ENCODE data around the gene C1orf56.

C1orf56 gene

GRCh38 chr1:151047925-151048644 is 534 bp downstream of the C1orf56 start:
- Histone ChIP-seq H3K4me3 (replicated peaks; ENCODE audit: low read depth, low read length) (peak overlapping the region; percentile 68), H3K36me3 (ENCODE audit: control insufficient read depth, insufficient read depth, low read length) (peaks cover 7% of the 10 kb centered on the region), H3K27me3 (replicated peaks; ENCODE audit: control insufficient read depth, insufficient read depth, low read length) (no peaks in the 10 kb centered on the region)
- peak; percentile 57 for TF ChIP-seq CTCF (IDR thresholded peaks at IDR 0.05; ENCODE audit: insufficient read depth, low read length, poor library complexity, severe bottlenecking)
- DNase-seq (ENCODE audit: extremely low read depth, insufficient read length): peak; percentile 68

- TF ChIP-seq CTCF (IDR thresholded peaks at IDR 0.05; ENCODE audit: insufficient read depth, low read length, poor library complexity, severe bottlenecking): no peak
- H3K4me3 ChIP-seq (replicated peaks; ENCODE audit: low read depth, low read length): peak overlapping the region; percentile 68
- DNase-seq (ENCODE audit: extremely low read depth, insufficient read length): no peak
- H3K36me3 ChIP-seq (ENCODE audit: control insufficient read depth, insufficient read depth, low read length): peaks cover 7% of the 10 kb centered on the region
- H3K27me3 ChIP-seq (replicated peaks; ENCODE audit: control insufficient read depth, insufficient read depth, low read length): no peaks in the 10 kb centered on the region
Measured at GRCh38 chr1:151048645-151049032, 1.1 kb downstream of the C1orf56 start.

- Histone ChIP-seq H3K4me3 (replicated peaks; ENCODE audit: low read depth, low read length) (no peak overlapping the region), H3K36me3 (ENCODE audit: control insufficient read depth, insufficient read depth, low read length) (peaks cover 11% of the 10 kb centered on the region), H3K27me3 (replicated peaks; ENCODE audit: control insufficient read depth, insufficient read depth, low read length) (no peaks in the 10 kb centered on the region)
- no peak for TF ChIP-seq CTCF (IDR thresholded peaks at IDR 0.05; ENCODE audit: insufficient read depth, low read length, poor library complexity, severe bottlenecking)
- DNase-seq (ENCODE audit: extremely low read depth, insufficient read length): no peak
Measured at GRCh38 chr1:151049458-151049857, 1.9 kb downstream of the C1orf56 start.

- Histone ChIP-seq H3K4me3 (replicated peaks; ENCODE audit: low read depth, low read length) (no peak overlapping the region), H3K27me3 (replicated peaks; ENCODE audit: control insufficient read depth, insufficient read depth, low read length) (no peaks in the 10 kb centered on the region), H3K36me3 (ENCODE audit: control insufficient read depth, insufficient read depth, low read length) (peaks cover 15% of the 10 kb centered on the region)
- no peak for DNase-seq (ENCODE audit: extremely low read depth, insufficient read length)
- no peak for TF ChIP-seq CTCF (IDR thresholded peaks at IDR 0.05; ENCODE audit: insufficient read depth, low read length, poor library complexity, severe bottlenecking)
Measured at GRCh38 chr1:151050051-151050688, 2.6 kb downstream of the C1orf56 start.

- H3K36me3 ChIP-seq (ENCODE audit: control insufficient read depth, insufficient read depth, low read length): peaks cover 25% of the 10 kb centered on the region
- no peak for DNase-seq (ENCODE audit: extremely low read depth, insufficient read length)
- no peak overlapping the region for H3K4me3 ChIP-seq (replicated peaks; ENCODE audit: low read depth, low read length)
- no peaks in the 10 kb centered on the region for H3K27me3 ChIP-seq (replicated peaks; ENCODE audit: control insufficient read depth, insufficient read depth, low read length)
- no peak for TF ChIP-seq CTCF (IDR thresholded peaks at IDR 0.05; ENCODE audit: insufficient read depth, low read length, poor library complexity, severe bottlenecking)
Measured at GRCh38 chr1:151051356-151052009, 3.9 kb downstream of the C1orf56 start.
